Hepatocyte (in vitro differentiated cells): ENCODE results near the gene IRS2.

Experiments
- CTCF ChIP-seq: fragments of 200-600 bp; sonication (generic); IDR thresholded peaks from 2 replicates; pipeline ENCODE4 v1.5.1; 2016; ENCODE audit warnings: antibody characterized with exemption, mild to moderate bottlenecking; ENCODE audit not compliant: poor library complexity
- EZH2 ChIP-seq: fragments of 200-600 bp; sonication (generic); IDR thresholded peaks from 2 replicates; pipeline ENCODE4 v1.6.1; 2016; ENCODE audit warnings: antibody characterized with exemption, mild to moderate bottlenecking, borderline replicate concordance
- EZH2phosphoT487 ChIP-seq: fragments of 200-600 bp; sonication (generic); IDR thresholded peaks from one replicate; pipeline ENCODE4 v1.6.1; 2018; ENCODE audit warnings: antibody characterized with exemption, mild to moderate bottlenecking, low read depth, moderate library complexity; ENCODE audit not compliant: unreplicated experiment, severe bottlenecking

GRCh38 chr13:109773786-109774185, 12.6 kb downstream of the IRS2 start:
- no peak for TF ChIP-seq EZH2phosphoT487
- no peak for TF ChIP-seq CTCF
- no peak for TF ChIP-seq EZH2
